ENCODE measurements around the gene GRIP1.

Gene GRIP1

GRCh38 chr12:66453120-66453519, 225.8 kb downstream of the GRIP1 start:
- H3K4me3 ChIP-seq (ENCODE audit: low read depth, low read length): no peak overlapping the region
- no peak for TF ChIP-seq MYC (IDR thresholded peaks at IDR 0.05; ENCODE audit: low read depth, low read length)
- TF ChIP-seq POLR2A (IDR thresholded peaks at IDR 0.05; ENCODE audit: extremely low read depth, insufficient read length): no peak
- TF ChIP-seq MAX (IDR thresholded peaks at IDR 0.05; ENCODE audit: low read depth, low read length): no peak
- no peak for TF ChIP-seq CTCF (IDR thresholded peaks at IDR 0.05; ENCODE audit: low read depth, low read length)
- no peak for DNase-seq (ENCODE audit: low read depth)

- TF ChIP-seq POLR2A (IDR thresholded peaks at IDR 0.05; ENCODE audit: extremely low read depth, insufficient read length): no peak
- no peak for TF ChIP-seq CTCF (IDR thresholded peaks at IDR 0.05; ENCODE audit: low read depth, low read length)
- DNase-seq (ENCODE audit: low read depth): no peak
- no peak overlapping the region for H3K4me3 ChIP-seq (ENCODE audit: low read depth, low read length)
Measured at GRCh38 chr12:66449531-66449930, 229.3 kb downstream of the GRIP1 start.

GRCh38 chr12:66447643-66448042, 231.2 kb downstream of the GRIP1 start:
- no peak overlapping the region for H3K4me3 ChIP-seq (ENCODE audit: low read depth, low read length)
- no peak for DNase-seq (ENCODE audit: low read depth)
- no peak for TF ChIP-seq MYC (IDR thresholded peaks at IDR 0.05; ENCODE audit: low read depth, low read length)
- TF ChIP-seq MAX (IDR thresholded peaks at IDR 0.05; ENCODE audit: low read depth, low read length): no peak
- no peak for TF ChIP-seq CTCF (IDR thresholded peaks at IDR 0.05; ENCODE audit: low read depth, low read length)

GRCh38 chr12:66446276-66446675, 232.6 kb downstream of the GRIP1 start:
- no peak for TF ChIP-seq MYC (IDR thresholded peaks at IDR 0.05; ENCODE audit: low read depth, low read length)
- TF ChIP-seq MAX (IDR thresholded peaks at IDR 0.05; ENCODE audit: low read depth, low read length): no peak
- no peak for TF ChIP-seq CTCF (IDR thresholded peaks at IDR 0.05; ENCODE audit: low read depth, low read length)
- TF ChIP-seq POLR2A (IDR thresholded peaks at IDR 0.05; ENCODE audit: extremely low read depth, insufficient read length): no peak
- no peak for DNase-seq (ENCODE audit: low read depth)
- no peak overlapping the region for H3K4me3 ChIP-seq (ENCODE audit: low read depth, low read length)

GRCh38 chr12:66441905-66442559, 236.8 kb downstream of the GRIP1 start:
- DNase-seq (ENCODE audit: low read depth): no peak

More at GRCh38 chr12:66441905-66442559, 236.8 kb downstream of the GRIP1 start:
- no peak for TF ChIP-seq MYC (IDR thresholded peaks at IDR 0.05; ENCODE audit: low read depth, low read length)
- no peak for TF ChIP-seq CTCF (IDR thresholded peaks at IDR 0.05; ENCODE audit: low read depth, low read length)
- TF ChIP-seq MAX (IDR thresholded peaks at IDR 0.05; ENCODE audit: low read depth, low read length): no peak
- no peak for TF ChIP-seq POLR2A (IDR thresholded peaks at IDR 0.05; ENCODE audit: extremely low read depth, insufficient read length)
- H3K4me3 ChIP-seq (ENCODE audit: low read depth, low read length): no peak overlapping the region

Data from NB4 (cell line).